NCI-H524 treated with DMSO at 0.1 percent for 48 hours (cell line): ENCODE data around the gene PSMC1.

ENCODE experiments used
- DNase-seq: peaks from one replicate; lab custom pipeline; 2025; lab: John Stamatoyannopoulos, UW

PSMC1 gene

GRCh38 chr14:90276646-90277367 lies 20.5 kb downstream of the PSMC1 start:
- DNase-seq = peak; percentile 96

GRCh38 chr14:90277581-90278198 lies 21.3 kb downstream of the PSMC1 start:
- no peak for DNase-seq

- no peak for DNase-seq
These were observed 22.1 kb downstream of the PSMC1 start for GRCh38 chr14:90278199-90279175.

GRCh38 chr14:90280096-90280495 lies 23.7 kb downstream of the PSMC1 start:
- no peak for DNase-seq

GRCh38 chr14:90281261-90281660 lies 24.9 kb downstream of the PSMC1 start:
- DNase-seq = no peak

- DNase-seq = no peak
These were observed 25.4 kb downstream of the PSMC1 start for GRCh38 chr14:90281756-90282155.

GRCh38 chr14:90287791-90288190 lies 31.4 kb downstream of the PSMC1 start:
- no peak for DNase-seq

GRCh38 chr14:90288651-90289355 lies 32.5 kb downstream of the PSMC1 start:
- DNase-seq = peak; percentile 93

GRCh38 chr14:90290337-90291011 lies 34.1 kb downstream of the PSMC1 start:
- DNase-seq = no peak

- no peak for DNase-seq
These were observed 35.3 kb downstream of the PSMC1 start for GRCh38 chr14:90291699-90292098.

GRCh38 chr14:90293766-90294730 lies 37.7 kb downstream of the PSMC1 start:
- no peak for DNase-seq

- DNase-seq = no peak
These were observed 38.5 kb downstream of the PSMC1 start for GRCh38 chr14:90294872-90295271.

- no peak for DNase-seq
These were observed 39.6 kb downstream of the PSMC1 start for GRCh38 chr14:90295870-90296516.

GRCh38 chr14:90296641-90297040 lies 40.3 kb downstream of the PSMC1 start:
- DNase-seq = no peak

GRCh38 chr14:90297876-90298629 lies 41.7 kb downstream of the PSMC1 start:
- no peak for DNase-seq

- DNase-seq = no peak
These were observed 43.1 kb downstream of the PSMC1 start for GRCh38 chr14:90299408-90299807.

GRCh38 chr14:90300611-90301047 lies 44.3 kb downstream of the PSMC1 start:
- DNase-seq = no peak

GRCh38 chr14:90301122-90301521 lies 44.8 kb downstream of the PSMC1 start:
- DNase-seq = no peak

GRCh38 chr14:90301668-90302090 lies 45.3 kb downstream of the PSMC1 start:
- no peak for DNase-seq
